ENCODE results near the gene MAPKAPK3.

MAPKAPK3 gene

DNA sequence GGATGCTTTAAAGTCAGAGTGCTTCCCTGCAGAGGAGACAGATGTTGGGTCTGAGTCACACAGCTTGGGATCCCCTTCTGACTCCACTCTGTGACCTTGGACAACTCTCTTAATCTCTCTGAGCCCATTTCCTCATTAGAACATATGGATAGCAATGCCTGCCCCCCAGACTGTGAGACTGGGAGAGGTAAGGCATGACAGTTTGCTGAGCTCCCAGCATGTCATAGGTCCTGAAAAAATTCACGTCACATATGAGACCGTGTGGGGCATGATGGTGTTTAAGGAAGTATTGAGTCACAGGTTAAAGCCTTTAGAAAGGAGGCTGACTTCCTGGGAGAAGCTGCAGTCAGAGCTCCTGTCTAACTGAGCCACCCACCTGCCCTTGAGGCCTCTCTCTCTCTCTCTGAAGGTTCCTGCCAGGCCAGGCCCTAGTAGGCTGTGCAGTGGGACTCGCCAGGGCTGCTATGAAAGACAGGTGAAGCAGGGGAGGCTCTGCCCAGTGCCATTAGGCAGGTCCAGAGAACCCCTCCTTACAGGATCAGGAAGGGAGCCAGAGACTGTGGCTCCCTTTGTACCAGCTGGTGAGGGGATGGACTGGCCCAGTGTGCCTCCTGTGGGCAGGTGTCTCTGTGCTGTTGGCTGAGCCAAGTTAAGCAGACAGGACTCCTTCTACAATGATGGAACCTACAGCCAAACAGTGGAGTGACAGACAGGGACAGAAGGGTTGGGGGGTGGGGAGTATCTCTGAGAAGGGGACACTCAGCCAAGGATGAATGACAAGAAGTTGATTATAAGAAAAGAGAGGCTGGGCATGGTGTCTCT lies 38.3 kb downstream of the MAPKAPK3 start:
- H3K4me3 ChIP-seq (ENCODE audit: low read depth, low read length), result no peak overlapping the region
- no peak for DNase-seq (ENCODE audit: low read depth)
- TF ChIP-seq, protein P1, sequence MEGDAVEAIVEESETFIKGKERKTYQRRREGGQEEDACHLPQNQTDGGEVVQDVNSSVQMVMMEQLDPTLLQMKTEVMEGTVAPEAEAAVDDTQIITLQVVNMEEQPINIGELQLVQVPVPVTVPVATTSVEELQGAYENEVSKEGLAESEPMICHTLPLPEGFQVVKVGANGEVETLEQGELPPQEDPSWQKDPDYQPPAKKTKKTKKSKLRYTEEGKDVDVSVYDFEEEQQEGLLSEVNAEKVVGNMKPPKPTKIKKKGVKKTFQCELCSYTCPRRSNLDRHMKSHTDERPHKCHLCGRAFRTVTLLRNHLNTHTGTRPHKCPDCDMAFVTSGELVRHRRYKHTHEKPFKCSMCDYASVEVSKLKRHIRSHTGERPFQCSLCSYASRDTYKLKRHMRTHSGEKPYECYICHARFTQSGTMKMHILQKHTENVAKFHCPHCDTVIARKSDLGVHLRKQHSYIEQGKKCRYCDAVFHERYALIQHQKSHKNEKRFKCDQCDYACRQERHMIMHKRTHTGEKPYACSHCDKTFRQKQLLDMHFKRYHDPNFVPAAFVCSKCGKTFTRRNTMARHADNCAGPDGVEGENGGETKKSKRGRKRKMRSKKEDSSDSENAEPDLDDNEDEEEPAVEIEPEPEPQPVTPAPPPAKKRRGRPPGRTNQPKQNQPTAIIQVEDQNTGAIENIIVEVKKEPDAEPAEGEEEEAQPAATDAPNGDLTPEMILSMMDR (IDR thresholded peaks at IDR 0.05; ENCODE audit: control insufficient read depth, extremely low read depth, insufficient read depth), result no peak

DNA sequence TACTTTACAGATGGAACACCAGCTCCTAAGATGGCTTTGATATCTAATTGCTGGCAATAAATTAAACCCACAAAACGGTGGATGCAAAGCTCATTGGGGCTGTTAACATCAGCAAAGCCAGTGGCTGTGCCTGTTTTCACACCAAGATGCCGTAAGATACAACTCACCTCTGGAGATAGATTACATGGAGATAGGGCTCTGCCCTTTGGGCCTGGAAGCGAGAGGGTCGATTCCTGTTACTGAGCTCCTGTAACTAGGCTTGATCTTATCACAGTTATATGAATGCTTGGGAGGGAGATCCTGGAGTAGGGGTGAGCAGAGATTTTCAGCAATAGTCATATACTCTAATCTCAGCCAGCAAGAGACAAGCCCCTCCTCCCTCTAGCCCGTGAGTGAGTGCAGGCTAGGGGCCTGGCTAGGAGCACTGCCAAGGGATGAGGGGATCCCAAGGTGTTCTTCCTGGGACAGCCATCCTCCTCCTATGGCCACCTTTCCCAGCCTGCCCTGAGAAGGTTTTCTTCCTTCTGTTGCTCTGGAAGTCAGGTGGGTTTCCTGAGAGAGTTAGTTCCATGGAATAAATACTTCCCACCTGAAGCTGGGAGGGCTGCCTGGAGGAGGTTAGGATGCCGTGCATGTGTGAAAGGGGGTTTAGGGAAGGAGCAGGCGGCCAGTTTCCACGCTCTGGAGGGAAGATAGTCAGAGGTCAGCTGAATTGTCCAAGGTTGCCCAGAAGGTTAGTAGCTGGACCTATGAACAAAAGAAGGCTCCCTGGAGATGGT lies 39.7 kb downstream of the MAPKAPK3 start:
- H3K4me3 ChIP-seq (ENCODE audit: low read depth, low read length), result no peak overlapping the region
- DNase-seq (ENCODE audit: low read depth), result no peak
- TF ChIP-seq, protein P1 (IDR thresholded peaks at IDR 0.05; ENCODE audit: control insufficient read depth, extremely low read depth, insufficient read depth), result no peak

DNA sequence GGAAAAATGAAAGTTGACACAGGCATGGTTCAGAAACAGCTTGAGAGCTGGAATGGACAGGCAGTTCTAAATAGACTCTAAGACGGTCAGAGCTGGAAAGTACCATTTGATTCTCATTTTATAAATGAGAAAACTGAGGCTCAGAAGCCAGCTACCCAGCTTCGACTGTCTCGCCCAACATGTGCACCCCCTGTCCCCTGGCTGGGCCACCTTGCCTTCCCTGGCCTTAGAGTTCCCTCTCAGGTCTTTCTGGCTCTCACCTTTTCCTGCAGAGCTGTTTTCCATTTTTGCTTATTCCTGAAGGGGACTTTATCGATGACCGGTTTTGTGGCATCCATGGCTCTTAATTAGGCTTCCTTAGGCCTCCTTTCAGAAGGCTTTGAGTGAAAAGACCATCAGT lies 40.5 kb downstream of the MAPKAPK3 start:
- TF ChIP-seq, protein P1 (IDR thresholded peaks at IDR 0.05; ENCODE audit: control insufficient read depth, extremely low read depth, insufficient read depth), result no peak
- no peak overlapping the region for H3K4me3 ChIP-seq (ENCODE audit: low read depth, low read length)
- no peak for DNase-seq (ENCODE audit: low read depth)

DNA sequence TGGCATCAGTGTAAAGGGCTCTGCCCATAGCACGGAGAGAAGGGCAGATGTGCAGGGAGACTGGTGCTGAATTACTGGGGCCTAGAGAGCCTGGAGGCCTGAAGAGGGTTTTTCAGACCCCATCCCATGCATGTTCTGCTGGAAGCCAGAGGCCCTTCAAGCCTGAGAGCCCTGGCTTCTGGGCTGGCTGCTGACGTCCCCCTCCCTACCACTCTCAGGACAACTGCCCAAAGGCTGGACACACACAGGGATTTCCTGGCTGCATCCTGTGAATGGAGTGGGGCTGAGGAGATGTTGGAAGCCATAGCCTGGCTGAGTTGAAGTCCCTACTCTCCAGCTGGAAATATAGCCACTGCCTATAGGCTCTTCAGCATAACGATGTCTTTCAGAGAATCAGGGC lies 40.9 kb downstream of the MAPKAPK3 start:
- DNase-seq (ENCODE audit: low read depth), result no peak
- TF ChIP-seq, protein P1 (IDR thresholded peaks at IDR 0.05; ENCODE audit: control insufficient read depth, extremely low read depth, insufficient read depth), result no peak
- no peak overlapping the region for H3K4me3 ChIP-seq (ENCODE audit: low read depth, low read length)

DNA sequence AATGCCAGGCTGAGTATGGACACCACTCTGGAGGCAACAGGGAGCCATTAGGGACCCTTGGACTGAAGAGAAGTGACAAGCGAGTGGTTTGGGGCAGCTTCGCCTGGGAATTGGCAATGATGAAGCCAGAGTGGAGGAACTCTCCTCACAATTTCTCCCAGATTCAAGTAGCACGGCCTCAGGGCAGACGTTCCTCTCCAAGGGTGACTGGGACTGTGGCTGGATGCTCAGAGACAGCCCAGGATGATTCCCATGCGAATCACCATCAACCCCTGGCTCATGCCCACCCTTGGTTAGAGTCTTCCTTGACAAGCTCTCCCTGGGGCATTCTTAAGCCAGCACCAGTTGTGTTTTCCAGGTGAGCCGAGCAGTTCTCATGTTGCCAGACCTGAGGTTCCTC lies 41.5 kb downstream of the MAPKAPK3 start:
- TF ChIP-seq, protein P1 (IDR thresholded peaks at IDR 0.05; ENCODE audit: control insufficient read depth, extremely low read depth, insufficient read depth), result no peak
- no peak for DNase-seq (ENCODE audit: low read depth)
- no peak overlapping the region for H3K4me3 ChIP-seq (ENCODE audit: low read depth, low read length)

DNA sequence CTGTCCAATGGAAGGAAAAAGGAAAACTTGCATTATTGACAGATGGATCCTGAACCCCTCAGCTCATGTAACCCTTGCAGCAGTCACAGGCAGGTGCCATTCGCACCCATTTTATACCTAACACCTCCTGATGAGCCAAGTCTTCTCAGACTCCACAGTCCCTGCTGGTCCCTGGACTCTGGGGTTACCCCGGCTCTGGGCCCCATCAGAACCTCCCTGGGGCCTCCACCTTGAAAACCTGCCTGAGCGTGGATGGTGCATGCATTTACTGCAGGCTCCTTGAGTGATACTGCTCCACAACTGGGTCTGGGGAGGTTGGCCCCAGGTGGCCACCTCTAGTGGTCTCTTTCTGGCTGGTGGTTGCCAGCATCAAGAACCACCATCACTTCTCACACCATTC lies 41.9 kb downstream of the MAPKAPK3 start:
- no peak overlapping the region for H3K4me3 ChIP-seq (ENCODE audit: low read depth, low read length)
- TF ChIP-seq, protein P1 (IDR thresholded peaks at IDR 0.05; ENCODE audit: control insufficient read depth, extremely low read depth, insufficient read depth), result no peak
- DNase-seq (ENCODE audit: low read depth), result no peak
